ENCODE results near the gene ZBTB16.

DNA sequence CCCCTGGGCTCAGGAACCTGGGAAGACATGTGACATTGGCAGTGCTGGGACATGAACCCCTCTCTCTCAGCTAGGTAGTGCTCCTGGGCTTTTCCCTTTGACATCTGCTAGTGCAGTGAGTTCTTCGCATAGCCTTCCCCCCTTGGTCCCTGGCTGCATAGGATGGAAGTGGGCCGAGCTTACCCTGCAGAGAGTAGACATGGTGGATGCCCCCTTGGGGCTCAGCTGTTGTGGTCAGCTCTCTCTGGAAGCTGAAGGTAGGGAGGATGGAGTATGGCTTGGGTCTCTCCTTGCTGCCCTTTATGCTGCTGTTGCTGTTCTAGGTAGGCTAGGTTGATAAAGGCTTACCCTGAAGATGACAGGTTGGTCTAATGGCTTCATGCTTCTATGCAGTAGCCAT lies 92.1 kb downstream of the ZBTB16 start:
- TF ChIP-seq, protein P1, sequence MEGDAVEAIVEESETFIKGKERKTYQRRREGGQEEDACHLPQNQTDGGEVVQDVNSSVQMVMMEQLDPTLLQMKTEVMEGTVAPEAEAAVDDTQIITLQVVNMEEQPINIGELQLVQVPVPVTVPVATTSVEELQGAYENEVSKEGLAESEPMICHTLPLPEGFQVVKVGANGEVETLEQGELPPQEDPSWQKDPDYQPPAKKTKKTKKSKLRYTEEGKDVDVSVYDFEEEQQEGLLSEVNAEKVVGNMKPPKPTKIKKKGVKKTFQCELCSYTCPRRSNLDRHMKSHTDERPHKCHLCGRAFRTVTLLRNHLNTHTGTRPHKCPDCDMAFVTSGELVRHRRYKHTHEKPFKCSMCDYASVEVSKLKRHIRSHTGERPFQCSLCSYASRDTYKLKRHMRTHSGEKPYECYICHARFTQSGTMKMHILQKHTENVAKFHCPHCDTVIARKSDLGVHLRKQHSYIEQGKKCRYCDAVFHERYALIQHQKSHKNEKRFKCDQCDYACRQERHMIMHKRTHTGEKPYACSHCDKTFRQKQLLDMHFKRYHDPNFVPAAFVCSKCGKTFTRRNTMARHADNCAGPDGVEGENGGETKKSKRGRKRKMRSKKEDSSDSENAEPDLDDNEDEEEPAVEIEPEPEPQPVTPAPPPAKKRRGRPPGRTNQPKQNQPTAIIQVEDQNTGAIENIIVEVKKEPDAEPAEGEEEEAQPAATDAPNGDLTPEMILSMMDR (IDR thresholded peaks at IDR 0.05; ENCODE audit: low read depth, low read length), result no peak
- TF ChIP-seq POLR2A (IDR thresholded peaks at IDR 0.05; ENCODE audit: extremely low read depth, insufficient read length) (no peak), MYC (IDR thresholded peaks at IDR 0.05; ENCODE audit: low read depth, low read length) (no peak)
- TF ChIP-seq, protein P2, sequence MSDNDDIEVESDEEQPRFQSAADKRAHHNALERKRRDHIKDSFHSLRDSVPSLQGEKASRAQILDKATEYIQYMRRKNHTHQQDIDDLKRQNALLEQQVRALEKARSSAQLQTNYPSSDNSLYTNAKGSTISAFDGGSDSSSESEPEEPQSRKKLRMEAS (IDR thresholded peaks at IDR 0.05; ENCODE audit: low read depth, low read length), result no peak

Data from NB4 (cell line).